HCT116 (cell line): ENCODE data around the gene TJAP1. TPM values are rescaled to one million over a fixed set of nuclear protein-coding genes. Genes with fewer than 3 reads are reported as not detected.

ENCODE experiments used
- ATAC-seq: fragments of 200-7000 bp; cut with Tn5 transposase; 2 replicates; pipeline ENCODE4 v1.9.1; 2020; ENCODE audit warnings: mild to moderate bottlenecking, moderate library complexity
- BruUV-seq: library from RNA; stranded (reverse); fragments of 400-500 nt; replicated peaks from 2 replicates; lab custom pipeline; 2021; lab: Mats Ljungman, UMichigan
- CTCF ChIA-PET: fragments of 300-600 bp; sonication (Branson Sonifier 250); formaldehyde crosslinking; loops from one replicate; lab custom pipeline; 2021; ENCODE audit warnings: antibody characterized with exemption; lab: Charles Lee
- POLR2A ChIA-PET: fragments of 300-600, 350-600 bp; sonication (Branson Sonifier 250); formaldehyde crosslinking; loops from one replicate; lab custom pipeline; 2021; ENCODE audit warnings: antibody characterized with exemption; lab: Charles Lee
- RAD21 ChIA-PET, 2 experiments: fragments of 300-600 bp; sonication (Branson Sonifier 250); formaldehyde crosslinking; loops; one replicate each; lab custom pipeline; 2023; ENCODE audit warnings: low total read pairs in 2 of 2; ENCODE audit not compliant: uncharacterized antibody in 2 of 2, unreplicated experiment in 2 of 2, low non-redundant PET in 1 of 2; lab: Charles Lee
- DNase-seq: peaks from one replicate; pipeline ENCODE4 v3.0.0-alpha.2; 2010; ENCODE audit warnings: low read depth, low spot score
- H2AFZ ChIP-seq: fragments of 200-600 bp; shearing (Covaris generic), sonication (generic); 2 replicates; pipeline ENCODE4 v1.6.1; 2017; ENCODE audit warnings: low read depth, mixed run types, mixed read lengths, antibody characterized with exemption, low read length; ENCODE audit not compliant: poor library complexity, severe bottlenecking
- H3K27ac ChIP-seq: 2 replicates; pipeline ENCODE4 v1.5.1; 2012; ENCODE audit warnings: low read depth, low read length
- H3K27me3 ChIP-seq: fragments of 200-600 bp; sonication (generic); 2 replicates; pipeline ENCODE4 v1.6.1; 2016; ENCODE audit warnings: mixed run types, low read length, mixed read lengths; ENCODE audit not compliant: insufficient read depth
- H3K36me3 ChIP-seq, 2 experiments: fragments of 200-500 bp in 1 of 2; fragments of 200-600 bp in 1 of 2; sonication (Bioruptor generic) in 1 of 2; sonication (generic) in 1 of 2; 2 replicates each; pipeline versions ENCODE4 v1.5.1 to v1.6.1; 2014 to 2016; ENCODE audit warnings: low read length in 2 of 2, inconsistent platforms in 1 of 2, mixed read lengths in 1 of 2, mixed run types in 1 of 2; ENCODE audit not compliant: insufficient read depth in 2 of 2, control insufficient read depth in 1 of 2
- H3K4me1 ChIP-seq, 2 experiments: fragments of 200-600 bp in 1 of 2; sonication (generic) in 1 of 2; 2 replicates each; pipeline versions ENCODE4 v1.5.1 to v1.6.1; 2012 to 2017; ENCODE audit warnings: low read length in 2 of 2, inconsistent platforms in 1 of 2, mild to moderate bottlenecking in 1 of 2, mixed read lengths in 1 of 2, mixed run types in 1 of 2, moderate library complexity in 1 of 2; ENCODE audit not compliant: insufficient read depth in 2 of 2, control insufficient read depth in 1 of 2
- H3K4me2 ChIP-seq: fragments of 200-600 bp; sonication (generic); 2 replicates; pipeline ENCODE4 v1.6.1; 2017; ENCODE audit warnings: mixed run types, low read length, mixed read lengths
- H3K4me3 ChIP-seq, 2 experiments: fragments of 200-600 bp in 1 of 2; sonication (generic) in 1 of 2; replicated peaks in 1 of 2; 2 replicates each; pipeline ENCODE4 v1.5.1; 2011 to 2016; ENCODE audit warnings: low read length in 2 of 2, control low read depth in 1 of 2, low read depth in 1 of 2, mild to moderate bottlenecking in 1 of 2, mixed read lengths in 1 of 2, mixed run types in 1 of 2
- H3K79me2 ChIP-seq: fragments of 200-600 bp; sonication (generic); 2 replicates; pipeline ENCODE4 v1.6.1; 2017; ENCODE audit warnings: mild to moderate bottlenecking, mixed run types, low read length, moderate library complexity, mixed read lengths; ENCODE audit not compliant: insufficient read depth
- H3K9ac ChIP-seq: fragments of 200-600 bp; sonication (generic); 2 replicates; pipeline ENCODE4 v1.6.1; 2016; ENCODE audit warnings: low read length, mixed read lengths
- H3K9me2 ChIP-seq: fragments of 200-600 bp; sonication (generic), shearing (Covaris generic); 2 replicates; pipeline ENCODE4 v1.6.1; 2017; ENCODE audit warnings: mixed run types, mild to moderate bottlenecking, moderate library complexity; ENCODE audit not compliant: insufficient read depth
- H3K9me3 ChIP-seq, 2 experiments: fragments of 200-500 bp in 1 of 2; fragments of 200-600 bp in 1 of 2; sonication (Bioruptor generic) in 1 of 2; sonication (generic) in 1 of 2; 2 replicates each; pipeline ENCODE4 v1.6.1; 2014 to 2017; ENCODE audit warnings: low read length in 2 of 2, mixed read lengths in 2 of 2, inconsistent platforms in 1 of 2, low read depth in 1 of 2, mild to moderate bottlenecking in 1 of 2, mixed run types in 1 of 2, moderate library complexity in 1 of 2; ENCODE audit not compliant: control insufficient read depth in 1 of 2, insufficient read depth in 1 of 2
- H4K20me1 ChIP-seq: fragments of 200-600 bp; sonication (generic), shearing (Covaris generic); 2 replicates; pipeline ENCODE4 v1.6.1; 2017; ENCODE audit warnings: mixed run types, mild to moderate bottlenecking, moderate library complexity; ENCODE audit not compliant: insufficient read depth
- ATF3 ChIP-seq: IDR thresholded peaks from 2 replicates; pipeline ENCODE4 v1.6.1; 2012
- CBX3 ChIP-seq: IDR thresholded peaks from 2 replicates; pipeline ENCODE4 v1.6.1; 2012; ENCODE audit warnings: low read depth
- EGR1 ChIP-seq: IDR thresholded peaks from 2 replicates; pipeline ENCODE4 v1.6.1; 2012; ENCODE audit warnings: low read depth
- EZH2 ChIP-seq: fragments of 200-600 bp; sonication (generic); IDR thresholded peaks from 2 replicates; pipeline ENCODE4 v1.6.1; 2017; ENCODE audit warnings: antibody characterized with exemption, mixed run types
- POLR2AphosphoS5 ChIP-seq: IDR thresholded peaks from 2 replicates; pipeline ENCODE4 v1.6.1; 2011; ENCODE audit warnings: mild to moderate bottlenecking, low read depth, low read length, moderate library complexity
- RAD21 ChIP-seq: IDR thresholded peaks from 2 replicates; pipeline ENCODE4 v1.6.1; 2012; ENCODE audit warnings: low read depth, mild to moderate bottlenecking
- REST ChIP-seq: IDR thresholded peaks from 2 replicates; pipeline ENCODE4 v1.6.1; 2012; ENCODE audit warnings: low read depth
- SRF ChIP-seq: IDR thresholded peaks from 2 replicates; pipeline ENCODE4 v1.6.1; 2012; ENCODE audit warnings: low read depth
- TCF7L2 ChIP-seq: IDR thresholded peaks from 2 replicates; pipeline ENCODE4 v1.7.0; 2011; ENCODE audit warnings: borderline replicate concordance, inconsistent platforms; ENCODE audit not compliant: insufficient read depth, insufficient read length; ENCODE audit errors: extremely low read depth
- YY1 ChIP-seq: IDR thresholded peaks from 2 replicates; pipeline ENCODE4 v1.6.1; 2011; ENCODE audit warnings: low read length, low read depth, moderate library complexity, mild to moderate bottlenecking; ENCODE audit not compliant: insufficient replicate concordance; ENCODE audit errors: extremely low read depth
- intact Hi-C: fragments of 100-400 bp; cut with micrococcal nuclease; formaldehyde crosslinking; loops from 2 replicates; pipeline ENCODE4 v1.10.0; 2022
- total RNA-seq: library from RNA; stranded (reverse); gene quantifications from one replicate; pipeline ENCODE4 v1.2.1, GENCODE V29; 2021; ENCODE audit not compliant: unreplicated experiment
- TF ChIP-seq, protein P1 (sequence below): IDR thresholded peaks from 2 replicates; pipeline ENCODE4 v1.6.1; 2011; ENCODE audit warnings: mild to moderate bottlenecking, low read length, moderate library complexity; ENCODE audit not compliant: insufficient replicate concordance; ENCODE audit errors: extremely low read depth

TJAP1 gene
- total RNA-seq, 1 experiment from 2014 or later: 45.2 TPM

DNA sequence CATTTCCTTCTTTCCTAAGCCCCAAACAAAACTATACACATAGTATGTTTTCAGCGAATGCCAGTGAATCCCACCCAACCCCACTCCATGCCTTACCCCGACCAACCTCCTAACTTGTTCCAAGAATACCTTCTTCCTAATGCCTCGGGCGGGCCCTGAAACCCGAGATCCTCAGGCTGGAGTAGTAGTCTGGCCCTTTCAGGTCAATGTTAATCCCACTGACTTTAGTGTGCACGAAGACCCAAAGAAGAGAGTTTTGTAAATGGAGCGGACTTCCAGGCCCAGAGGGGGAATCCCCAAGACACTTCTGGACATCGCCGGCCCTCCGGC, 39.0 kb downstream of the TJAP1 start:
- Histone ChIP-seq H3K27me3 (no peaks in the 10 kb centered on the region), H3K36me3 (peaks cover 38 to 47% of the 10 kb centered on the region in 2 experiments), H3K4me1 (peaks cover 14 to 21% of the 10 kb centered on the region in 2 experiments; a peak in 3 of 4 replicates), H3K4me2 (peak overlapping the region; percentile 92), H4K20me1 (0 out of 2 replicates have a peak, but pooled peaks cover 3% of the 10 kb centered on the region), H3K9me2 (no peaks in the 10 kb centered on the region), H3K79me2 (peaks cover 63% of the 10 kb centered on the region), H2AFZ (no peak overlapping the region), H3K9ac (peak overlapping the region; percentile 98), H3K27ac (peak overlapping the region; percentile 61), H3K4me3 (peak overlapping the region; percentile 92 to 100), H3K9me3 (no peaks in the 10 kb centered on the region)
- no TSS peak for BruUV-seq
- no peak for TF ChIP-seq RAD21
- no peak for TF ChIP-seq ATF3
- TF ChIP-seq TCF7L2: no peak
- POLR2A ChIA-PET: interaction anchor here (0.9 to 1.5 kb wide), 3 partner anchors 8 to 113 kb away, joined by 3 read pairs; partner anchors contain the start of gene GTPBP2
- CTCF ChIA-PET: interaction anchor here (2.7 kb wide), 1 partner anchor 9 kb away, joined by 12 read pairs; no protein-coding TSS in a partner anchor
- RAD21 ChIA-PET: no interaction called here
- intact Hi-C loops: loop anchor here (5.0 kb wide), 1 partner anchor 344 kb away; the partner anchor contains the start of gene SRF
- no peak for DNase-seq
- ATAC-seq: no peak

DNA sequence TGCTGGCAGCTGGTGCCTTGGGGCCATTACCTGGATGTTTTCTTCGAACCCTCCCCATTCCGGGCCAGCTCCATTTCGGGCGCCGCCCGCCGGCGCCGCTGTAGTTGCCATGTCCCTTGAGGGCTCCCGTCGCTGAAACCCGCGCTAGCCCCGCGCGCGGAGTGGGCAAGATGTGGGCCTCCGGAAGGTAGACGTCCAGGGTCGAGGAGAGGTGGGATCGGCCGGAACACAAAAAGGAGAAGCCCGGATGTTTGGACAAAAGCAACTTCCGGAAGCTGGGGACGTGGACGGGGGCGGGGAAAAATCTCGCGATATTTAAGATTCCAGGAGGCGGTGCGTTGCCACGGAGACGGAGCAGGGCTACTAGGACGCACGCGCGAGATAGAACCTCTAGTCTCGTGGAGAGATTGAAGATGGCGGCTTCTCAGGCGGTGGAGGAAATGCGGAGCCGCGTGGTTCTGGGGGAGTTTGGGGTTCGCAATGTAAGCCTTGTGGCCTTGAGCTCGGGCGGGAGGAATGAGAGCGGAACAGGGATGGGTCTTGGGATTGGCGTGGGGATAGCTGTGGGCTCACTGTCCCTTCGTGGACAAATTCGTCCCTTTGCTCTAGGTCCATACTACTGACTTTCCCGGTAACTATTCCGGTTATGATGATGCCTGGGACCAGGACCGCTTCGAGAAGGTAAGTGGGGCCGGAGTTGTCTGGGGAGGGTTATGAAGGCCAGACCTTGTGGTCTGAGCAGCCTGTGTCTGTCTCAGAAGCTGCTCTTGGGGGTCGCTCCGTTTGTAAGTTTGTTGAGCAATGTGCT, 39.5 kb downstream of the TJAP1 start, which contains the start of the genes POLR1C and YIPF3:
POLR1C (plus strand) TSS at position 393 of the 808 bp plus-strand sequence; CDS start at position 414, 21 bp downstream.
YIPF3 (minus strand) TSS at position 230 of the 808 bp plus-strand sequence; CDS start at position 111, 119 bp downstream.
- POLR2A ChIA-PET: interaction anchor here (0.9 to 1.5 kb wide), 3 partner anchors 9 to 113 kb away, joined by 3 read pairs; partner anchors contain the start of gene GTPBP2
- H3K9me3 ChIP-seq: no peaks in the 10 kb centered on the region
- peak within 1 kb of the TSS; percentile 92 for H3K4me2 ChIP-seq
- CTCF ChIA-PET: interaction anchor here (2.7 kb wide), 1 partner anchor 10 kb away, joined by 12 read pairs; no protein-coding TSS in a partner anchor
- peak within 1 kb of the TSS; percentile 98 for H3K9ac ChIP-seq
- peaks cover 39 to 51% of the 10 kb centered on the region in 2 experiments for H3K36me3 ChIP-seq
- peaks cover 14 to 21% of the 10 kb centered on the region in 2 experiments; a peak in 3 of 4 replicates for H3K4me1 ChIP-seq
- H2AFZ ChIP-seq: no peak within 1 kb of the TSS
- no peaks in the 10 kb centered on the region for H3K27me3 ChIP-seq
- intact Hi-C loops: loop anchor here (5.0 kb wide), 1 partner anchor 345 kb away; the partner anchor contains the start of gene SRF
- H3K79me2 ChIP-seq: peaks cover 63% of the 10 kb centered on the region
- DNase-seq (peak; percentile 98), ATAC-seq (peak; percentile 89)
- RAD21 ChIA-PET: no interaction called here
- H3K27ac ChIP-seq: peak within 1 kb of the TSS; percentile 61
- H3K4me3 ChIP-seq: peak within 1 kb of the TSS; percentile 92 to 100
- H3K9me2 ChIP-seq: no peaks in the 10 kb centered on the region
- TSS peak; percentile 68 for BruUV-seq
- 0 out of 2 replicates have a peak, but pooled peaks cover 3% of the 10 kb centered on the region for H4K20me1 ChIP-seq
- TF ChIP-seq, protein P1, sequence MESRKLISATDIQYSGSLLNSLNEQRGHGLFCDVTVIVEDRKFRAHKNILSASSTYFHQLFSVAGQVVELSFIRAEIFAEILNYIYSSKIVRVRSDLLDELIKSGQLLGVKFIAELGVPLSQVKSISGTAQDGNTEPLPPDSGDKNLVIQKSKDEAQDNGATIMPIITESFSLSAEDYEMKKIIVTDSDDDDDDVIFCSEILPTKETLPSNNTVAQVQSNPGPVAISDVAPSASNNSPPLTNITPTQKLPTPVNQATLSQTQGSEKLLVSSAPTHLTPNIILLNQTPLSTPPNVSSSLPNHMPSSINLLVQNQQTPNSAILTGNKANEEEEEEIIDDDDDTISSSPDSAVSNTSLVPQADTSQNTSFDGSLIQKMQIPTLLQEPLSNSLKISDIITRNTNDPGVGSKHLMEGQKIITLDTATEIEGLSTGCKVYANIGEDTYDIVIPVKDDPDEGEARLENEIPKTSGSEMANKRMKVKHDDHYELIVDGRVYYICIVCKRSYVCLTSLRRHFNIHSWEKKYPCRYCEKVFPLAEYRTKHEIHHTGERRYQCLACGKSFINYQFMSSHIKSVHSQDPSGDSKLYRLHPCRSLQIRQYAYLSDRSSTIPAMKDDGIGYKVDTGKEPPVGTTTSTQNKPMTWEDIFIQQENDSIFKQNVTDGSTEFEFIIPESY: peak; percentile 96
- peak; percentile 97 for TF ChIP-seq EGR1
- TF ChIP-seq CBX3: no peak
- no peak for TF ChIP-seq SRF
- TF ChIP-seq REST: no peak
- peak; percentile 99 for TF ChIP-seq POLR2AphosphoS5
- TF ChIP-seq RAD21: no peak
- peak; percentile 96 for TF ChIP-seq YY1
- no peak for TF ChIP-seq EZH2
